HG02798 (cell line): Measurements from ENCODE around the gene ITPK1.
"Not testable (repeated sequence)": the region's sequence is repeated elsewhere in the genome, so short reads cannot be mapped to it uniquely, and the experiment has no call there.

Experiments used
- ATAC-seq: cut with Tn5 transposase; IDR thresholded peaks from one replicate; pipeline ENCODE4 v1.9.1; 2021; ENCODE audit warnings: mild to moderate bottlenecking; ENCODE audit not compliant: unreplicated experiment, poor library complexity

Gene ITPK1

GRCh38 chr14:93132472-93133065, 16.8 kb upstream of the ITPK1 start:
- ATAC-seq, result no peak

GRCh38 chr14:93131257-93131820, 15.6 kb upstream of the ITPK1 start:
- ATAC-seq, result not testable (repeated sequence)

- no peak for ATAC-seq
Measured at GRCh38 chr14:93128725-93129459, 13.2 kb upstream of the ITPK1 start.

- no peak for ATAC-seq
Measured at GRCh38 chr14:93126111-93126510, 10.4 kb upstream of the ITPK1 start.

GRCh38 chr14:93122826-93123225, 7.1 kb upstream of the ITPK1 start:
- no peak for ATAC-seq

GRCh38 chr14:93121030-93121834, 5.5 kb upstream of the ITPK1 start:
- no peak for ATAC-seq

GRCh38 chr14:93120517-93120916, 4.8 kb upstream of the ITPK1 start:
- no peak for ATAC-seq

- ATAC-seq, result no peak
Measured at GRCh38 chr14:93116676-93117200, 1.0 kb upstream of the ITPK1 start.

- peak; percentile 87 for ATAC-seq
Measured at GRCh38 chr14:93115069-93115820, 480 bp downstream of the ITPK1 start.

- no peak for ATAC-seq
Measured at GRCh38 chr14:93114713-93115068, 1.0 kb downstream of the ITPK1 start.

- no peak for ATAC-seq
Measured at GRCh38 chr14:93114068-93114710, 1.5 kb downstream of the ITPK1 start.

- no peak for ATAC-seq
Measured at GRCh38 chr14:93113678-93114067, 2.1 kb downstream of the ITPK1 start.

GRCh38 chr14:93112891-93113677, 2.6 kb downstream of the ITPK1 start:
- no peak for ATAC-seq

- ATAC-seq, result not testable (repeated sequence)
Measured at GRCh38 chr14:93111541-93111940, 4.2 kb downstream of the ITPK1 start.

GRCh38 chr14:93110856-93111419, 4.8 kb downstream of the ITPK1 start:
- no peak for ATAC-seq

GRCh38 chr14:93109572-93110481, 5.9 kb downstream of the ITPK1 start:
- ATAC-seq, result no peak

GRCh38 chr14:93108105-93108504, 7.6 kb downstream of the ITPK1 start:
- ATAC-seq, result no peak

- no peak for ATAC-seq
Measured at GRCh38 chr14:93107453-93107852, 8.3 kb downstream of the ITPK1 start.
